Measurements from ENCODE around the gene PSMD11.
"Not testable (repeated sequence)": the region's sequence is repeated elsewhere in the genome, so short reads cannot be mapped to it uniquely, and the experiment has no call there.

The PSMD11 gene

GRCh38 chr17:32523827-32524552 lies 79.7 kb downstream of the PSMD11 start:
- TF ChIP-seq EZH2 (IDR thresholded peaks at IDR 0.05; ENCODE audit: borderline replicate concordance, low read length), result no peak
- TF ChIP-seq CTCF (IDR thresholded peaks at IDR 0.05; ENCODE audit: low read length), result no peak
- Histone ChIP-seq H3K36me3 (ENCODE audit: insufficient read depth, low read length) (no peaks in the 10 kb centered on the region), H3K9ac (ENCODE audit: low read length) (no peak overlapping the region), H3K4me1 (ENCODE audit: insufficient read depth, low read length, severe bottlenecking) (peaks cover 21% of the 10 kb centered on the region), H3K27me3 (ENCODE audit: insufficient read depth, low read length) (peaks cover 5% of the 10 kb centered on the region; the same call in 1 of the 2 replicates), H3K9me3 (ENCODE audit: low read length) (no peaks in the 10 kb centered on the region), H3K79me2 (ENCODE audit: insufficient read depth, low read length) (no peaks in the 10 kb centered on the region), H3K4me2 (ENCODE audit: low read length) (peak overlapping the region; percentile 48; the same call in 1 of the 2 replicates), H3F3A (ENCODE audit: insufficient read depth, low read length) (no peaks in the 10 kb centered on the region), H3K27ac (ENCODE audit: low read depth, low read length, poor library complexity, severe bottlenecking) (no peak overlapping the region), H3K9me2 (ENCODE audit: low read depth, low read length) (no peaks in the 10 kb centered on the region), H4K20me1 (ENCODE audit: insufficient read depth, low read length) (no peaks in the 10 kb centered on the region), H2AFZ (ENCODE audit: low read length) (no peak overlapping the region), H3K4me3 (ENCODE audit: low read depth, low read length, poor library complexity, severe bottlenecking) (no peak overlapping the region)

- H3K4me2 ChIP-seq (ENCODE audit: low read length); H3K9me3 ChIP-seq (ENCODE audit: low read length); H3K27ac ChIP-seq (ENCODE audit: low read depth, low read length, poor library complexity, severe bottlenecking); H4K20me1 ChIP-seq (ENCODE audit: insufficient read depth, low read length); H3K9me2 ChIP-seq (ENCODE audit: low read depth, low read length); H3K36me3 ChIP-seq (ENCODE audit: insufficient read depth, low read length); H3K27me3 ChIP-seq (ENCODE audit: insufficient read depth, low read length); H3F3A ChIP-seq (ENCODE audit: insufficient read depth, low read length); H2AFZ ChIP-seq (ENCODE audit: low read length); H3K79me2 ChIP-seq (ENCODE audit: insufficient read depth, low read length); H3K9ac ChIP-seq (ENCODE audit: low read length); H3K4me3 ChIP-seq (ENCODE audit: low read depth, low read length, poor library complexity, severe bottlenecking): not testable (repeated sequence)
- peaks cover 18% of the 10 kb centered on the region for H3K4me1 ChIP-seq (ENCODE audit: insufficient read depth, low read length, severe bottlenecking)
Measured at GRCh38 chr17:32524553-32524880, 80.2 kb downstream of the PSMD11 start.

GRCh38 chr17:32525122-32525521 lies 80.8 kb downstream of the PSMD11 start:
- peaks cover 12% of the 10 kb centered on the region for H3K4me1 ChIP-seq (ENCODE audit: insufficient read depth, low read length, severe bottlenecking)
- no peaks in the 10 kb centered on the region for H3K9me3 ChIP-seq (ENCODE audit: low read length)
- H3K36me3 ChIP-seq (ENCODE audit: insufficient read depth, low read length), result no peaks in the 10 kb centered on the region
- no peak overlapping the region for H2AFZ ChIP-seq (ENCODE audit: low read length)
- no peak overlapping the region for H3K27ac ChIP-seq (ENCODE audit: low read depth, low read length, poor library complexity, severe bottlenecking)
- H3K79me2 ChIP-seq (ENCODE audit: insufficient read depth, low read length), result no peaks in the 10 kb centered on the region
- no peaks in the 10 kb centered on the region for H3F3A ChIP-seq (ENCODE audit: insufficient read depth, low read length)
- H3K4me2 ChIP-seq (ENCODE audit: low read length), result no peak overlapping the region
- H4K20me1 ChIP-seq (ENCODE audit: insufficient read depth, low read length), result no peaks in the 10 kb centered on the region
- H3K9me2 ChIP-seq (ENCODE audit: low read depth, low read length), result no peaks in the 10 kb centered on the region
- peaks cover 1% of the 10 kb centered on the region; the same call in 1 of the 2 replicates for H3K27me3 ChIP-seq (ENCODE audit: insufficient read depth, low read length)
- H3K4me3 ChIP-seq (ENCODE audit: low read depth, low read length, poor library complexity, severe bottlenecking), result no peak overlapping the region
- TF ChIP-seq EZH2 (IDR thresholded peaks at IDR 0.05; ENCODE audit: borderline replicate concordance, low read length) (no peak), CTCF (IDR thresholded peaks at IDR 0.05; ENCODE audit: low read length) (no peak)
- H3K9ac ChIP-seq (ENCODE audit: low read length), result no peak overlapping the region

GRCh38 chr17:32527146-32527545 lies 82.8 kb downstream of the PSMD11 start:
- peaks cover 12% of the 10 kb centered on the region for H3K4me1 ChIP-seq (ENCODE audit: insufficient read depth, low read length, severe bottlenecking)

More at GRCh38 chr17:32527146-32527545, 82.8 kb downstream of the PSMD11 start:
- TF ChIP-seq EZH2 (IDR thresholded peaks at IDR 0.05; ENCODE audit: borderline replicate concordance, low read length) (no peak), CTCF (IDR thresholded peaks at IDR 0.05; ENCODE audit: low read length) (no peak)
- Histone ChIP-seq H3K9ac (ENCODE audit: low read length) (no peak overlapping the region), H2AFZ (ENCODE audit: low read length) (no peak overlapping the region), H3K9me2 (ENCODE audit: low read depth, low read length) (no peaks in the 10 kb centered on the region), H3K27ac (ENCODE audit: low read depth, low read length, poor library complexity, severe bottlenecking) (no peak overlapping the region), H3K79me2 (ENCODE audit: insufficient read depth, low read length) (no peaks in the 10 kb centered on the region), H3K4me3 (ENCODE audit: low read depth, low read length, poor library complexity, severe bottlenecking) (no peak overlapping the region), H3K36me3 (ENCODE audit: insufficient read depth, low read length) (no peaks in the 10 kb centered on the region), H3K4me2 (ENCODE audit: low read length) (no peak overlapping the region), H3F3A (ENCODE audit: insufficient read depth, low read length) (no peaks in the 10 kb centered on the region), H3K27me3 (ENCODE audit: insufficient read depth, low read length) (no peaks in the 10 kb centered on the region), H4K20me1 (ENCODE audit: insufficient read depth, low read length) (no peaks in the 10 kb centered on the region), H3K9me3 (ENCODE audit: low read length) (no peaks in the 10 kb centered on the region)

Data from OCI-LY1 (cell line).